GM19468 (cell line): ENCODE measurements around the gene FANCL.
"Not testable (repeated sequence)": the region's sequence is repeated elsewhere in the genome, so short reads cannot be mapped to it uniquely, and the experiment has no call there.

Source experiments
- ATAC-seq: cut with Tn5 transposase; IDR thresholded peaks from one replicate; pipeline ENCODE4 v1.9.1; 2021; ENCODE audit warnings: mild to moderate bottlenecking, moderate library complexity, moderate number of reproducible peaks; ENCODE audit not compliant: unreplicated experiment; ENCODE audit errors: extremely low read depth

Gene FANCL

DNA sequence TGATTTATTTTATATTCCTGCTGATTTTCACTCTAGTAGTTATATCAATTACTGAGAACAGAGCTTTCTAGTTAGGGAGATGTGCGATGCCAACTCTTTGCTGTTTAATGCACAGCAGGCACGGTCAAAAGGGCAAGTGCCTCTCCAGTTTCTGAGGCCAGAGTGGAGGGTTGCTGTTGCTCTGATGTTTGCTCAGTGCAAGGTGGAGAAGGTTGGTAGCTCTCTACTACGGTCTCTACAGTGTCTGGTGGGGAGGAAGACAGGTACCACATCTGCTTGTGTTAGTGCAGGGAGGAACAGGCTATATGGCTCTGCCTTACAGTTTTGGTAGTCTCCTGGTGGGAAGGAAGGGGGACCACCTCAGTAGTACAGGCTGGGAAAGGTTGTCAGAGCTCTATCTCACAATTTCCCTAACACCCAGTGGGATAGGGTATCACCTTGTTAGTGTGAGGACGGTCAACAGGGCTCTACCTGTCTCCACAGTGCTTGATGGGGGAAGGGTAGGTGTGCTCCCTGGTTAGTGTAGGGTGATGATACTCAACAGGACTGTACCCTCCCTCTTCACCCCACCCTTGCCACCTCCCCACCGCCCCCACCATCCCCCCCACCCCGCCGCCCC lies 85.9 kb downstream of the FANCL start:
- no peak for ATAC-seq

DNA sequence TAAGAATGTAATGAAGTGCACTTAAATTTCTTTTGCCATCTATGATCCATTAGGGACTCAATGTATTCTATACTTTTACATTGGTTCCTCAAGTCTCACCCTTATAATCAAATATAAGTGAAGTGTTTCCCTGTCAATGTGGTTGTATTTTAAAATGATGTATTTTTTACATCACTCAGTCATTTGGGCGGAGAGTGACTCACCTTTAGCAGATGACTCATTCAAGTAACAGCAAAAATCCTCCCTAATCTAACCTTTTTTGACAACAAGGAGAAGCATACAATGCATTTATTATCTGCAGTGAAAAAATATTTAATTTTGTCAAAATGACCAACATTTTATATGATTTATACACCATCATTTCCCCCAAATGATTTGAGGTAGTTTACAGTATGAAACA lies 94.4 kb downstream of the FANCL start:
- ATAC-seq: no peak

DNA sequence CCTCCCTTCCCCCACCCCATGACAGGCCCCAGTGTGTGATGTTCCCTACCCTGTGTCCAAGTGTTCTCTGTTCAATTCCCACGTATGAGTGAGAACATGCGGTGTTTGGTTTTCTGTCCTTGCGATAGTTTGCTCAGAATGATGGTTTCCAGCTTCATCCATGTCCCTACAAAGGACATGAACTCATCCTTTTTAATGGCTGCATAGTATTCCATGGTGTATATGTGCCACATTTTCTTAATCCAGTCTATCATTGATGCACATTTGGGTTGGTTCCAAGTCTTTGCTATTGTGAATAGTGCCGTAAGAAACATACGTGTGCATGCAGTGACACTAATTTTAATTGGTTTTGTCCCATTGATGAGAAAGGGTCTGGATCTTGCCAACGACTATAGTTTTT lies 95.4 kb downstream of the FANCL start:
- not testable (repeated sequence) for ATAC-seq

DNA sequence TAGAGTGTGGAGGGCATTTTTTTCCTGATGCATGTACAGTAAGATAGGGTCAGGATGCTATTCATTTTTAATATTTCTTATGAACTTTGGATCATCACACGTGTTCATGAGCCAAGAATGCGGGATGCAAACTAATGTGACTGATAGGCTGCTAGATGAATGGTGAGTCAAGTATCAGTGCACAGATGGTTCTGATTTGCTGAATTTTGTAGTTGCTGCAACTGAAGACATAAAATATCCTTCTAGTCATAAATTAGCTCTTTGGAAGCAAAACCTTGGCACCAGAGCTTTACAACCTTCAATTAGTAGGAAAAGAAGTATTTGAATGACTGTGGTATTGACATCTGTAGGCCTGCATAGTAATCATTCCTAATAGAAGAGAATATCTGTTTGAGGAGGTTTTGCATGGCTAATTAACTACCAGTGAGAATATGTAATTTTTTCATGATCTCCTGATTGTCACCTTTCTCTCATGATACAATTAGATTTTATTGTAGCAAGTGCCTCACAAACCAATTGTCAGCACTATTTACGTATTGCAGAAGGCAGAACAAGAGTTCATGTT lies 100.5 kb downstream of the FANCL start:
- no peak for ATAC-seq

DNA sequence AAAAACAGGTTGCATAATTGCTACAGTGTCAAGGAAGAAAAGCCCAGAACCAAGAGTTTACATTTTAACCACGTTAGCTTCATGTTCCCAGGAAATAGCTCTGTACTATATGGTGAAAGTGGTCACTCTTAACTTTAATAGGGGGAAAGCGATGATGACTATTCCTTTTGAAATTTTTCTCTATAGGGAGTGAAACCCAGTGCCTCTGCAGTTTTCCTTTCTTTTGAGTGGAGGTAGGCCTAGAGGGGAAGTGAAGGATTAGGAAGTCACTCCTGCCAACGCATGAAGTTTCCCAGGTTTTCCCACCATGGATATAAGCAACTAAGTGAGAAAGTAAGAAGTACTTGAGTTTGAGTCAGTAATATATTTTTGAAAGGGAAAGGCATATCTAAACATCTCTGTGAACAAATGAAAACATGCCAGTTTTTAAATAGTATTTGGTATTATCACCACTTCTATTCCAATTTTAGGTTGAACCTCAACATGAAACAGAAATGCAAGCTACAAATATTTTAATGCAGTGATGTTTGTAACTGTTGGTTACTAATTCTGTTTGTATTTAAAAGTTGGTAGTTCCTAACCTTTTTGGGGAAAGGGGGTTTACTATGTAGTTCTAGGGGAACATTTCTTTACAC lies 102.6 kb downstream of the FANCL start:
- no peak for ATAC-seq

DNA sequence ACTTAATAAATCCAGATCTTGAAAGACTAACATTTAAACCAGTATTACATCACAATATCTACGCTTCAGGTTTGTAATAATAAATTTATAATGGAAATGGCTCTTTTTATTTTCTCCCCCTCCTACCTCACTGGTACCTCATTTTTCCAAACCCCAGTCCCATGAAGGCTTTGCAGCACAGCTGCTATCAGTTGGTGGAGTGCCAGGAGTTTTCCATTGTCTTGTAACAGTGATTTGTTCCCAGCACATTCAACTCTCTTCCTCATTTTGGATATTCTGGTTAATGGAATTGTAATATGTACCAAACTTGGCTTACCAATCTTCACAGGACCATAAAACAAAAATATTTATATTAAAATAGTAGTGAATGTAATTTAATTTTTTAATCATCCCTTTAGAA lies 103.3 kb downstream of the FANCL start:
- no peak for ATAC-seq

DNA sequence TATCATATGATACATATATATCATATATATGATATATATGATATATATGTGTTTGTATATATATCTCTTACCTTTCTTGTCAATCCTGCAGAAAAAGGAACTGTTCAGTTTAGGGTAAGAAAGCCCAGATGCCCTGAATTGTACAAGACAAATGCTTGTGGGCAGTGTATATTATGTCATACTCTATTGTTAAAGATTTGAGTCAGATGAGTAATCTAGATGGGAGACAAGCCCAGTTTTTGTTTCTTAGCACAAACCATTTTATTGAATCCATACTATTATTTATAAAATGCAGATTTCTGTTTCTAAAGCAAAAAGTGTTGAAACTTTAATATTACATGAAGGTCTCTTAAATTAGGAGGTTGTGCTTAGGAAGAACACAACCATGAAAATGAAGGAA lies 103.9 kb downstream of the FANCL start:
- ATAC-seq: no peak

DNA sequence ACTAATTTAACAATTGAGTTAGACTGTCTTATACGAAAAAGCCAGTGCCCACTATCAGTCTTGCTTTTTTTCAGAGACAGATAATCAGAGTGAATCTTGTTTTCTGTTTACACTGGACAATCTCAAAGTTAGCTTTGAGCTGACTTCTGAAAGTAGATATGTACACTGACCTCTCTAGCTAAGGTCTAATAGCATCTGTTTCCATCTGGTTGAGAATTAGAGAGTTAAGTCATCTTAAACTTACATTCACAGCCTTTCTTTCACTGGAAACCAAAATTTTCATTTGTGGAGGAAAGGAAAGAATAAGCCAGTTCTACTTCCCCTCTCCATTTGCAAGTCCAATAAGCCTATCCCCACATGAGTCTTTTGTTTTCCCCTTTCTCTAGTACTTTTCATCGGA lies 105.3 kb downstream of the FANCL start:
- no peak for ATAC-seq

DNA sequence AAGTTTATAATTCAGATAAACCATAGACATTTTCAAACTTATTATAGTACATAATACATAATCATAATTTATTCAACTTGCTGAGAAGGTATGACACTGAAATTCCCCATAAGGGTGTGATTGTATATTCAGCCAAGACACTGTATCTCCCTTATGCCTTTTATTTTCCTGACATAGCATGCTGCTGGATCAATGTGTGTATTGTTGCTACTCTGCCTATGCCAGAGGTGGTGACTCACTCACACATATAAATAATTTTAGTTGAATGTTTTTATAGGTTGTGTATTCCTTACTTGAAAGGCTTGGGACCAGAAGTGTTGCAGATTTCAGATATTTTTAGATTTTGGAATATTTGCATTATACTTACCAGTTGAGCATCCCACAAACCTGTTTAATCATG lies 107.7 kb downstream of the FANCL start:
- ATAC-seq: no peak

DNA sequence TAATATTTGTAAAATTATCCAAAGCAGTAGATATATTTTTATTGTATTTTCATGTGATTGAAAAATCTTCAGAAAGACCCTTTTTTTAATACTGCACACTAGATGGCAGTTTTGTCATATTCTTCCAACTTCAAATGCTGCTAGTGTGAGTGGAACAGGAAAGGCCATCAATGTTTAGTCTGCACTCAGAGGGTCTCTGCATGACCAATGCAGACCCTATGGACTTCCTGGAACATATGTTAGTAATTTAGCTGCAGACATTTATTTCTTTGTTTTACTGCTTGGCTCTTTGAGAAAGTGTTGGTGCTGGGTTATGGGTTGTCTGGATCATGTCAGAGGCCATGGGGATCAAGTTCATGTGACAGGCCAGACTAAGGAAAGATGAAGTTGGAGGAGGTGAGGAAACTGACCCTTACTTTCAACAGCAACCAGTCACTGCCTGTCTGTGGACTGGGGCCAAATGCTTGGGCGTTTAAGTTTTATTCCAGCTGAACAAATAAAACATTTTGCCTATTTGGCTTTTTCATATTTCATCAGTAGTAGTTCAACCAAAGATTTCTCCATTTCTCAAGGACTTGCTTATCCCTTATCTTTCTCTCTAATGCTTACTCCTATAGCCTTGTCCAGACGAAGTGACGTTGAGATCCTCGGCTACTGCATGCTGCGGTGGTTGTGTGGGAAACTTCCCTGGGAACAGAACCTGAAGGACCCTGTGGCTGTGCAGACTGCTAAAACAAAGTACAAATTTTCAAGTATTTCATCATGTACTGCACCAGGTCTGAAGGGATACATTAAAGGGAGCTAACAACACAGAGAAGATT lies 109.7 kb downstream of the FANCL start:
- ATAC-seq: no peak

DNA sequence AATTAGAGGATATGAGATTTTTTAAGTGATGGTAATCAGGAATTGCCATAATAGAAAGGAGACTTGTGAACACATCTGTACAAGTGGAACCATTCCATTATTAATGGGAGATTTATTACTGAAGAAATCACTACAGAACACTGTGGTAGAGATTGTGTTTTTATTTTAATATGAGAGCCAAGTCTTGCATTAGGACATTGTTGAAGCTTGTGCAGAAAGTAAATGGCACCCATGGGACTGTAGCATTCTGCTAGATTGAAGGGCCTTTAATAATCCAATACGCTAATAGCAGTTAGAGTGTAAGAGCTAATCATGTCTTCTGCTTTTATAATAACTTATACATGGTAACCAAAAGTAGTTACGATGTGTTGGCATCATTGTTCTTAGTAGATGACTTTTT lies 110.9 kb downstream of the FANCL start:
- no peak for ATAC-seq

DNA sequence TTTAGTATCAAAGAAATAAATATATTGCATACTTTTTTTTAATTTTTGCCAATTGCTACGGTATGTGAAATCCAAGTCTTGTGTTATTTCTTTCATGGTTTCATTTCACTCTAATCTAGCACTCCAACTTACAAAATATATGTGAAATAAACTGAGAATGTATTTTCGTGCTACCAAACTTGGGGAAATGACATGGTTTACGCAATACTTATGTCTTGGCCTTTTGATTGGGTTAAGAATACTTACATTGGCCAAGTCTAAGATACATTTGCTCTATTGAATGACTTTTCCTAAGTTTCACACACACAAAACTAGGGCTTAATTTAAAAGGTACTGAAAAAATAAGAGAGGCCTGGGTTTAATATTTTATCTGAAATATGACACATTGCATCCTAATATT lies 114.0 kb downstream of the FANCL start:
- no peak for ATAC-seq

DNA sequence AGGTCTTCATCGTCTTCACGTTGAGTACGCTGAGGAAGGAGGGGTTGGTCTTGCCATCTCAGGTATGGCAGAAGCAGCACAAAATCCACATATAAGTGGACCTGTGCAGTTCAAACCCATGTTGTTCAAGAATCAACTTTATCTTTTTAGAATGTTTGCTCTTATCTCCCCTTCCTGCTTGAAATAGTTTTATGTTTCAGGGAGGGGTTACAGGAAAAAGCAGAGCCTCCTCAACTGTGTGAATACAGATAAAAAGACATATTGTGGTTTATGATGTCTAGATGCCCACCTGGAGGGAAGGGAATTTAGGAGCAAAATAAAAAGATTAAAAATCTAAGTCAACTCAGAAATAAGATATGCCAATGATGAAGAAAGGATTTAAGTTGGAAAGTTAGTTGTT lies 118.6 kb downstream of the FANCL start:
- ATAC-seq: no peak

DNA sequence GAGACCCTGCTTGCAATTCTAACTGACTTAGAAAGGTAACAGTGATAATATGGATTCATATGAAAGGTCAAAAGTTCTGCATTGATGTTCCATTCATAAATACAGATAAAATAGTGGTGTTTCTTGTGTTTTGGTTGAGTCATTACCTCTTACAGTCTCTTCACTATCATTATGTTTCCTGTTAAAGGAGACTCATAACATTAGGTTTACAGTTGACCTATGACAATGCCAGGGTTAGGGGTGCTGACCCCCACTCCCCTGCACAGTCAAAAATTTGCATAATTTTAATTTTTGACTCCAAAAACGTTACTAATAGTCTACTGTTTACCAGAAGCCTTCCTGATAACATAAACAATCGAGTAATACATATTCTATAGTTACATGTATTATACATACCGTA lies 119.1 kb downstream of the FANCL start:
- ATAC-seq: no peak

DNA sequence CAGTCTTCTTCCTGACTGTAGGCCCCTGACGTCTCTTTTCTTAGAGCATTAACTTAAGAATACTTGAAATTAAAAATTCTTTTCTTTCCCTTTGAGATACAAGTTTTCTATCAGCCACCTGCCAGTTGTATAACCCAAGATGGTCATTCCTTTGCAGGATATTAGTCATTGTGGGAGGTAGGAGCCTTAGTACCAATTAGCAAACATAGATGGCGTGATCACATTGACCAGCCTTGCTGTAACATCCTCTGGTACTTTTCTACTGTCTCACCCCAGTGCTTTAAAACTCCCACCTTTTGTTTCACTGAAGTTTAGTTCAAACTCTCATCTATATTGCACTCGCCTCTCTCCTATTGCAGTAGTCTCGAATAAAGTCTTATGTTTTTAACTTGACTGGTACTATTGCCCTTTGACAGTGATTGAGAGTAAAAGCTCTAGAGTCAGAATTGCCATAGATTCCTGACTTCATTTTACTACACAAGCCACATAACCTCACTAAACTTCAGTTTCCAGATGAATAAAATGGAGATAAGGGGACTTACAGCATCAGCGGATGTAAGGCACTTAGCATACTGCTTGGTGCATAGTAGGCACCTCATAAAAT lies 120.4 kb downstream of the FANCL start:
- ATAC-seq: no peak

DNA sequence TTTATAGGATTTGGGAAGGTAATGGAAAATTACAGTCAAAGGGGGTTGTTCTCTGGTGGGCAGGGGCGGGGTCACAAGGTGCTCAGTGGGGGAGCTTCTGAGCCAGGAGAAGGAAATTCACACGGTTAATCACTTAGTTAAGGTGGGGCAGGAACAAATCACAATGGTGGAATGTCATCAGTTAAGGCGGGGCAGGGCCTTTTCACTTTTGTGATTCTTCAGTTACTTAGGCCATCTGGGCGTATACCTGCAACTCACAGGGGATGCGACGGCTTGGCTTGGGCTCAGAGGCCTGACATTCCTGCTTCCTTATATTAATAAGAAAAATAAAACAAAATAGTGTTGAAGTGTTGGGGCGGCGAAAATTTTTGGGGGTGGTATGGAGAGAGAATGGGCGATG lies 127.6 kb downstream of the FANCL start:
- not testable (repeated sequence) for ATAC-seq

DNA sequence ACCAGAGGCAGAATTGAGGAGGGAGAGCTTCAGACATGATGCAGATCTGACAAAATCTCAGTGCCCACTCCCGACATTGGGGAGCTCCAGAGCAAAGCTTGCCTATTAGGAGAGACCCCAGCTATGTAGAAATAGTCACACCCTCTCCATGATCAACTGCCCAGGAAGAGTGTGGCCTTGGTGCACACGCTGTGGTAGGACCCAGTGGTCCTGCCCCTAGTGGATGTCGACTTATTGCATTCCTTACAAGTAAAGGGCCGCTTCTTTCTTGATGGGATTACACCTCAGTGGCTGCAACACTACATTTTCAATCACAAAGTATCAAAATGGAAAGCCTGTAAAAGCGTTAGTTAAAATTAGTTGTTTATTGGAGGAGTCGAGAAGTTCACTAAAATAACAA lies 130.4 kb downstream of the FANCL start:
- ATAC-seq: no peak

DNA sequence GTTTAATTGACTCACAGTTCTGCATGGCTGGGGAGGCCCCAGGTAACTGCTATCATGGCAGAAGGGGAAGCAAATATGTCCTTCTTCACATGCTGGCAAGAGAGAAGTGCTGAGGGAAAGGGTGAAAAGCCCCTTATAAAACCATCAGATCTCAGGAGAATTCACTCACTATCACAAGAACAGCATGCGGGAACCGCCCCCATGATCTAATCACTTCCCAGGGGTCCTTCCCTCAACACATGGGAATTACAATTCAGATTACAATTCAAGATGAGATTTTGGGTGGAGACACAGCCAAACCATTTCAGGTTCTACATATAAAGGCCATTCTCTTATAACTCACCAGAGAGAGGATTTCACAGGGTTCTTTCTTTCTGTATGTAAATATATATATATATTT lies 131.6 kb downstream of the FANCL start:
- ATAC-seq: no peak
